HK-2 (cell line): ENCODE results near the gene GNG7.
A peak's percentile ranks its signal among the peaks of the same experiment; 100 is the strongest.

Experiments used
- DNase-seq: peaks from one replicate; pipeline ENCODE4 v3.0.0-alpha.2; 2018; ENCODE audit not compliant: unreplicated experiment

GNG7 gene

GRCh38 chr19:2702170-2703076 is at the start of gene GNG7:
Gene GNG7 (minus strand): TSS chr19:2702694. CDS start chr19:2520688, 182,006 bp downstream.
- DNase-seq = peak; percentile 93

GRCh38 chr19:2751438-2751830 is 48.9 kb upstream of the GNG7 start:
- DNase-seq = no peak

GRCh38 chr19:2750808-2751437 is 48.4 kb upstream of the GNG7 start:
- DNase-seq = no peak

GRCh38 chr19:2747349-2747748 is 44.9 kb upstream of the GNG7 start:
- no peak for DNase-seq

- no peak for DNase-seq
These were observed 41.6 kb upstream of the GNG7 start for GRCh38 chr19:2744113-2744512.

GRCh38 chr19:2743099-2743498 is 40.6 kb upstream of the GNG7 start:
- no peak for DNase-seq

- no peak for DNase-seq
These were observed 37.8 kb upstream of the GNG7 start for GRCh38 chr19:2740314-2740656.

- DNase-seq = peak; percentile 100
These were observed 37.3 kb upstream of the GNG7 start, which contains the start of gene SLC39A3 for GRCh38 chr19:2739602-2740313. Gene SLC39A3 (minus strand): TSS chr19:2740017. CDS start chr19:2737257, 2,760 bp downstream.

GRCh38 chr19:2736550-2737190 is 34.2 kb upstream of the GNG7 start:
- DNase-seq = no peak

- no peak for DNase-seq
These were observed 32.9 kb upstream of the GNG7 start for GRCh38 chr19:2735374-2735773.

GRCh38 chr19:2734589-2735288 is 32.2 kb upstream of the GNG7 start:
- no peak for DNase-seq

GRCh38 chr19:2733930-2734588 is 31.6 kb upstream of the GNG7 start:
- no peak for DNase-seq

- DNase-seq = no peak
These were observed 30.4 kb upstream of the GNG7 start for GRCh38 chr19:2732883-2733282.

- no peak for DNase-seq
These were observed 29.7 kb upstream of the GNG7 start for GRCh38 chr19:2732157-2732725.

- DNase-seq = no peak
These were observed 28.9 kb upstream of the GNG7 start for GRCh38 chr19:2731181-2731995.

GRCh38 chr19:2729943-2730818 is 27.7 kb upstream of the GNG7 start:
- DNase-seq = no peak

GRCh38 chr19:2728783-2729387 is 26.4 kb upstream of the GNG7 start:
- DNase-seq = no peak

- DNase-seq = no peak
These were observed 25.1 kb upstream of the GNG7 start for GRCh38 chr19:2727640-2727944.
